ENCODE measurements around the gene CAMK1D.

The CAMK1D gene

GRCh38 chr10:12614177-12614995, 265.0 kb downstream of the CAMK1D start:
- DNase-seq (ENCODE audit: low read depth) = no peak
- no peak for TF ChIP-seq CTCF (conservative IDR thresholded peaks at IDR 0.05; ENCODE audit: low read depth, low read length)
- no peak overlapping the region for H3K4me3 ChIP-seq (ENCODE audit: low read length)

GRCh38 chr10:12615296-12616220, 266.2 kb downstream of the CAMK1D start:
- no peak for DNase-seq (ENCODE audit: low read depth)
- TF ChIP-seq CTCF (conservative IDR thresholded peaks at IDR 0.05; ENCODE audit: low read depth, low read length) = no peak
- H3K4me3 ChIP-seq (ENCODE audit: low read length) = no peak overlapping the region

DNA sequence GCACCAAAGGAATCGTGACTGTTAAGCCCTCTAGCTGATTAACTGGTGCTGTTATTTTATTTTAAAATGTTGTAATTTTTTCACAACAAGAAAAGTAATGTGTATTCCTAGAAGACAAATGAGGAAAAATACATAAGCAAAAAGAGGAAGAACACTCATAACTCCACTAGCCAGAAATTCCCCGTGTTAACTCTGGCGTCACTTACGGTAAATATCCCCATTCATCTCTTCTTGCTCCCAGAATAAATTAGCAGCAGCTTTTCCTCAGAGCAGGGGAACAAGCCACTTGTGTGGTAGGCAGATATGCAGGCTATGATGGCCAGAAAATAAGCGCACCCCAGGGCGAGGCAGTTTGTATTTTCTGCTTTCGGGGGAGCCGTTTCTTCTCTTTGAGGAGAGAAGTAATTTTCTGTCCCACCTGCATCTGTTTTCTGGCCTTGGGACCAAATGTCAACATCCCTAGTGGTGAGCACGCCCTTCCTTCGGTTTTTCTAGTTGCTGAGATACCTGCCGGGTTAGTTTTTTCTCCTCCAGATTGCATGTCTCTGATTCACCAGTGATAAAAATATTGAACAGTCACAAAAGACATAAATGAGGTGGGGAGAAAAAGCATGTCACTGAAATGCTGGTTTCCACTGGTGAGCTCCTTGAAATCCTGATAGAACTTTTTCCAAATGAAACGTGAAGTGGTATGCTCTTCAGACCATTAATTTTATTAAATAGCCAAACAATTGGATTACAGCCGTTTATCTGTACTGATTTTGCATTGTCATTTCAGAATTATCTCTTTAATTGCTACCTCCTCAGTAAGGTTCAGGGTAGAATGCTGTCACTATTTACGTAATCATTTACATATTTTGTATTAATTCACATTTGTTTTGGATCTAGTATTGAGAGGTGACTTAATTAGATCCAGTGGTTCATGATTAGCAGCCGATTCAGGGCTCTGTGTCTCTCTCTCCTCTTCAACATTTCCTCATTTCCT, 268.1 kb downstream of the CAMK1D start:
- TF ChIP-seq CTCF (conservative IDR thresholded peaks at IDR 0.05; ENCODE audit: low read depth, low read length) = no peak
- no peak overlapping the region for H3K4me3 ChIP-seq (ENCODE audit: low read length)
- no peak for DNase-seq (ENCODE audit: low read depth)

GRCh38 chr10:12622016-12622415, 272.7 kb downstream of the CAMK1D start:
- H3K4me3 ChIP-seq (ENCODE audit: low read length) = no peak overlapping the region
- no peak for TF ChIP-seq CTCF (conservative IDR thresholded peaks at IDR 0.05; ENCODE audit: low read depth, low read length)
- DNase-seq (ENCODE audit: low read depth) = no peak

- no peak overlapping the region for H3K4me3 ChIP-seq (ENCODE audit: low read length)
- TF ChIP-seq CTCF (conservative IDR thresholded peaks at IDR 0.05; ENCODE audit: low read depth, low read length) = no peak
- no peak for DNase-seq (ENCODE audit: low read depth)
Measured at GRCh38 chr10:12622691-12623090, 273.3 kb downstream of the CAMK1D start.

- TF ChIP-seq CTCF (conservative IDR thresholded peaks at IDR 0.05; ENCODE audit: low read depth, low read length) = no peak
- H3K4me3 ChIP-seq (ENCODE audit: low read length) = no peak overlapping the region
- DNase-seq (ENCODE audit: low read depth) = no peak
Measured at GRCh38 chr10:12625393-12626023, 276.2 kb downstream of the CAMK1D start.
